ENCODE results near the gene MAPK10.

DNA sequence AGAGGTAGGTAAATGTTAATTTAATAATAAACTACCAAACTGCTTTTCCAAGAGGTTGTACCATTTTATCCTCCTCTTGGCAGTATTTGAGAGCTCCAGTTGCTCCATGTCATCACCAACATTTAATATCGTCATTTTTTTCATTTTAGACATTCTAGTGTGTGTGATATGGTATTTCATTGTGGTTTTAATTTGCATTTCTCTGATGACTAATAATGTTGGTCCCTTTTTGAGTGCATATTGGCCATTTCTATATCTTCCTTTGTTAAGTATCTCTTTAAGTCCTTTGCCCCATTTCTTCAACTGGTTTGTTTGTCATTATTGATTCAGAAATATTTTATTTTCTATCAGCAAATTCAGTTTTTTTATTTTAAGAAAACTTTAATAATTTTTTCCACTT lies 88.8 kb downstream of the MAPK10 start:
- TF ChIP-seq CTCF (IDR thresholded peaks at IDR 0.05) (no peak), POLR2AphosphoS5 (IDR thresholded peaks at IDR 0.05) (no peak)

All from prostate gland (tissue), 2 donors.